Smooth muscle cell (in vitro differentiated cells): ENCODE results near the gene RELA. TPM values are rescaled to one million over a fixed set of nuclear protein-coding genes. Genes with fewer than 3 reads are reported as not detected.

ENCODE experiments used
- DNase-seq: peaks from one replicate; lab custom pipeline; 2025; ENCODE audit not compliant: unreplicated experiment; lab: John Stamatoyannopoulos, UW
- H2AFZ ChIP-seq: fragments of 200-600 bp; sonication (generic); 2 replicates; pipeline ENCODE4 v1.6.0; 2016; ENCODE audit warnings: antibody characterized with exemption, low read depth, mild to moderate bottlenecking
- H3F3A ChIP-seq: fragments of 200-600 bp; sonication (generic); 2 replicates; pipeline ENCODE4 v1.6.0; 2017; ENCODE audit warnings: antibody characterized with exemption, low read depth
- H3K27ac ChIP-seq: fragments of 200-600 bp; sonication (generic); 2 replicates; pipeline ENCODE4 v1.5.1; 2016; ENCODE audit warnings: low read depth, mild to moderate bottlenecking
- H3K27me3 ChIP-seq: fragments of 200-600 bp; sonication (generic); 2 replicates; pipeline ENCODE4 v1.6.1; 2016; ENCODE audit warnings: low read depth, mild to moderate bottlenecking
- H3K36me3 ChIP-seq: fragments of 200-600 bp; sonication (generic); 2 replicates; pipeline ENCODE4 v1.5.1; 2016; ENCODE audit warnings: low read depth
- H3K4me1 ChIP-seq: fragments of 200-600 bp; sonication (generic); 2 replicates; pipeline ENCODE4 v1.5.1; 2016; ENCODE audit warnings: low read depth
- H3K4me2 ChIP-seq: fragments of 200-600 bp; sonication (generic); 2 replicates; pipeline ENCODE4 v1.6.0; 2016; ENCODE audit warnings: mild to moderate bottlenecking
- H3K4me3 ChIP-seq: fragments of 200-600 bp; sonication (generic); 2 replicates; pipeline ENCODE4 v1.5.1; 2016; ENCODE audit warnings: mild to moderate bottlenecking
- H3K79me2 ChIP-seq: fragments of 200-600 bp; sonication (generic); 2 replicates; pipeline ENCODE4 v1.6.0; 2016; ENCODE audit warnings: low read depth, mild to moderate bottlenecking
- H3K9ac ChIP-seq: fragments of 200-600 bp; sonication (generic); 2 replicates; pipeline ENCODE4 v1.6.0; 2016; ENCODE audit warnings: low read depth
- H3K9me3 ChIP-seq: fragments of 200-600 bp; sonication (generic); replicated peaks from 2 replicates; pipeline ENCODE4 v1.5.1; 2016; ENCODE audit warnings: low read depth
- H4K20me1 ChIP-seq: fragments of 200-600 bp; sonication (generic); 2 replicates; pipeline ENCODE4 v1.6.0; 2016; ENCODE audit warnings: low read depth
- CTCF ChIP-seq: fragments of 200-600 bp; sonication (generic); IDR thresholded peaks from 2 replicates; pipeline ENCODE4 v1.5.1; 2017; ENCODE audit warnings: borderline replicate concordance, mild to moderate bottlenecking, antibody characterized with exemption; ENCODE audit not compliant: insufficient read depth, poor library complexity, severe bottlenecking
- WGBS: methylation state at CpG from one replicate; pipeline ENCODE4 v1.1.7; 2016; ENCODE audit warnings: low lambda C conversion rate; 5-methylcytosine and 5-hydroxymethylcytosine counted together
- polyA plus RNA-seq: library from polyadenylated mRNA; unstranded; fragments of >200 nt; fragmentation: Nextera tagmentation; extraction: Ambion mirVana; gene quantifications from 2 replicates; pipeline ENCODE4 v1.2.1, GENCODE V29; 2016
- total RNA-seq: library from RNA; depleted of rRNA; stranded (reverse); fragments of >200 nt; gene quantifications from 2 replicates; pipeline ENCODE4 v1.2.3, GENCODE V29; 2014

The RELA gene
- total and polyA plus RNA-seq, 2 experiments from 2014 or later: 41.7 to 82.8 TPM

DNA sequence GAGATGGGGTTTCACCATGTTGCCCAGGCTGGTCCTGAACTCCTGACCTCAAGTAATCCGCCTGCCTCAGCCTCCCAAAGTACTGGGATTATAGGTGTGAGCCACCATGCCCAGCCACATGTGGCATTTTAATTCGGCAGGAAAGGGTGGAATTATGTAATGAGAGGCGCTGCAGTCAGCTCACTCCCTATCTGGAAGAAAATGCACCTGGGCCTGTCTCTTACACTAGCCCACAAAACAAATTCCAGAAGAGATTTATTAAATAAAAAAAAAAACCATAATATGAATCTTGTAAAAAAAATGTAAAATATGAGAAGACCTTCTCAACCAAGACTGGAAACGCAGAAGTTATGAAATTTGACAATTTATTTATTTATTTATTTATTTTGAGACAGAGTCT lies 41.1 kb upstream of the RELA start:
- no peak for TF ChIP-seq CTCF
- no peak overlapping the region for H3K27ac ChIP-seq
- 76% methylated on average over 4 of the region's 4 CpGs for WGBS
- H3K9me3 ChIP-seq: no peaks in the 10 kb centered on the region
- H2AFZ ChIP-seq: no peak overlapping the region
- H3K4me3 ChIP-seq: no peak overlapping the region
- no peaks in the 10 kb centered on the region for H3F3A ChIP-seq
- DNase-seq: no peak
- H3K36me3 ChIP-seq: no peaks in the 10 kb centered on the region
- H3K79me2 ChIP-seq: no peaks in the 10 kb centered on the region
- no peak overlapping the region for H3K9ac ChIP-seq
- H3K4me2 ChIP-seq: no peak overlapping the region
- peaks cover 3% of the 10 kb centered on the region for H3K27me3 ChIP-seq
- no peaks in the 10 kb centered on the region for H3K4me1 ChIP-seq
- H4K20me1 ChIP-seq: no peaks in the 10 kb centered on the region

DNA sequence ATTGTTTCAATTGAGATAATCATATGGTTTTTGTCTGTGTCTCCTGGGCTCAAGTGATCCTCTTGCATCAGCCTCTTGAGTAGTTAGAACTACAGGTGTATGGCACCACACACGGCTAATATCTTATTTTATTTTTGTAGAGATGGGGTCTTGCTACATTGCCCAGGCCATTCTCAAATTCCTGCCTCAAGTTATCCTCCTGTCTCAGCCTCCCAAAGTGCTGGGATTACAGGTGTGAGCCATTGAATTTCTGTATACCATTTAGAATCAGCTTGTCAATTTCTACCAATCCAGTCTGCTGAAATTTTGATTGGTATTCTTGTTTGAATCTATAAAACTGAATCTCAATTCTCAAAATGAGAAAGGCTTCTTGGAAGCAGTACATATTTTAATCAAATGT lies 39.0 kb upstream of the RELA start:
- TF ChIP-seq CTCF: no peak

GRCh38 chr11:65700399-65700798 lies 37.7 kb upstream of the RELA start:
- no peak overlapping the region for H3K9ac ChIP-seq
- no peak for DNase-seq
- no peaks in the 10 kb centered on the region for H4K20me1 ChIP-seq
- H2AFZ ChIP-seq: no peak overlapping the region
- H3K9me3 ChIP-seq: no peaks in the 10 kb centered on the region
- TF ChIP-seq CTCF: no peak
- no peaks in the 10 kb centered on the region for H3F3A ChIP-seq
- no peak overlapping the region for H3K4me3 ChIP-seq
- H3K36me3 ChIP-seq: no peaks in the 10 kb centered on the region
- no peak overlapping the region for H3K4me2 ChIP-seq
- no peaks in the 10 kb centered on the region for H3K4me1 ChIP-seq
- H3K27ac ChIP-seq: no peak overlapping the region
- peaks cover 3% of the 10 kb centered on the region for H3K27me3 ChIP-seq
- WGBS: 80% methylated on average over 3 of the region's 3 CpGs
- no peaks in the 10 kb centered on the region for H3K79me2 ChIP-seq

More for the DNA sequence above, 39.0 kb upstream of the RELA start:
- no peaks in the 10 kb centered on the region for H3K9me3 ChIP-seq
- H3K79me2 ChIP-seq: no peaks in the 10 kb centered on the region
- H3K27ac ChIP-seq: no peak overlapping the region
- no peak for DNase-seq
- no peaks in the 10 kb centered on the region for H3F3A ChIP-seq
- H2AFZ ChIP-seq: no peak overlapping the region
- H3K27me3 ChIP-seq: peaks cover 3% of the 10 kb centered on the region
- H3K4me3 ChIP-seq: no peak overlapping the region
- no peaks in the 10 kb centered on the region for H4K20me1 ChIP-seq
- WGBS: 83% methylated on average over 1 of the region's 1 CpG
- H3K4me1 ChIP-seq: no peaks in the 10 kb centered on the region
- no peaks in the 10 kb centered on the region for H3K36me3 ChIP-seq
- H3K9ac ChIP-seq: no peak overlapping the region
- H3K4me2 ChIP-seq: no peak overlapping the region

DNA sequence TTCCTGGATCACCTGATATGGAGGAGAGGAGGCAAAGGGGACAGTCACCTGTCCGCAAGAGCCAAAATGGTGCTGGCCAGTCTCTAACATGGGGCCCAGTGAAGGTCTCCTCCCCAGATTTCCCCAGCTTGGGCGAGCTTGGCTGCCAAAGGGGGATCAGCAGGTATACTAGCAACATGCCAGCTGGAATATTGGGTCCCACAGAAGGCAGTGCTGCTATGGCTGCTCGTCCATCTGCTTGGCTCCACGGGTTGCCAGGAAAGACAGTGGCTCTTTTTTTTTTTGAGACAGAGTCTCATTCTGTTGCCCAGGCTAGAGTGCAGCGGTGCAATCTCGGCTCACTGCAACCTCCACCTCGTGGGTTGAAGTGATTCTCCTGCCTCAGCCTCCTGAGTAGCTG lies 36.6 kb upstream of the RELA start:
- Histone ChIP-seq H2AFZ (no peak overlapping the region), H3K79me2 (no peaks in the 10 kb centered on the region), H3K9ac (no peak overlapping the region), H3K36me3 (no peaks in the 10 kb centered on the region), H4K20me1 (no peaks in the 10 kb centered on the region), H3K4me3 (no peak overlapping the region), H3K4me2 (no peak overlapping the region), H3F3A (no peaks in the 10 kb centered on the region), H3K27ac (no peak overlapping the region), H3K4me1 (no peaks in the 10 kb centered on the region), H3K9me3 (no peaks in the 10 kb centered on the region), H3K27me3 (peaks cover 3% of the 10 kb centered on the region)
- 80% methylated on average over 7 of the region's 7 CpGs for whole genome bisulfite sequencing
- DNase-seq: no peak
- TF ChIP-seq CTCF: no peak
